Tibial nerve (tissue), 4 donors: ENCODE data around the gene S100A13.
A peak's percentile ranks its signal among the peaks of the same experiment; 100 is the strongest.

ENCODE experiments used
- EP300 ChIP-seq, 2 donors: sonication (generic); formaldehyde crosslinking; IDR thresholded peaks; one replicate each; pipeline ENCODE4 v1.6.1; 2017; ENCODE audit warnings: antibody characterized with exemption in 2 of 2, mild to moderate bottlenecking in 1 of 2
- POLR2A ChIP-seq, 2 donors: fragments of 450-650 bp; IDR thresholded peaks; one replicate each; pipeline ENCODE4 v1.6.1; 2017; ENCODE audit warnings: antibody characterized with exemption in 2 of 2, mild to moderate bottlenecking in 2 of 2, moderate library complexity in 2 of 2
- TF ChIP-seq, protein P1 (sequence below), 5 experiments: fragments of 200-600 bp in 3 of 5; fragments of 450-650 bp in 2 of 5; sonication (generic) in 3 of 5; IDR thresholded peaks; one replicate each; pipeline ENCODE4 v1.5.1; 2016 to 2019; ENCODE audit warnings: antibody characterized with exemption in 5 of 5, mild to moderate bottlenecking in 3 of 5, moderate library complexity in 2 of 5

DNA sequence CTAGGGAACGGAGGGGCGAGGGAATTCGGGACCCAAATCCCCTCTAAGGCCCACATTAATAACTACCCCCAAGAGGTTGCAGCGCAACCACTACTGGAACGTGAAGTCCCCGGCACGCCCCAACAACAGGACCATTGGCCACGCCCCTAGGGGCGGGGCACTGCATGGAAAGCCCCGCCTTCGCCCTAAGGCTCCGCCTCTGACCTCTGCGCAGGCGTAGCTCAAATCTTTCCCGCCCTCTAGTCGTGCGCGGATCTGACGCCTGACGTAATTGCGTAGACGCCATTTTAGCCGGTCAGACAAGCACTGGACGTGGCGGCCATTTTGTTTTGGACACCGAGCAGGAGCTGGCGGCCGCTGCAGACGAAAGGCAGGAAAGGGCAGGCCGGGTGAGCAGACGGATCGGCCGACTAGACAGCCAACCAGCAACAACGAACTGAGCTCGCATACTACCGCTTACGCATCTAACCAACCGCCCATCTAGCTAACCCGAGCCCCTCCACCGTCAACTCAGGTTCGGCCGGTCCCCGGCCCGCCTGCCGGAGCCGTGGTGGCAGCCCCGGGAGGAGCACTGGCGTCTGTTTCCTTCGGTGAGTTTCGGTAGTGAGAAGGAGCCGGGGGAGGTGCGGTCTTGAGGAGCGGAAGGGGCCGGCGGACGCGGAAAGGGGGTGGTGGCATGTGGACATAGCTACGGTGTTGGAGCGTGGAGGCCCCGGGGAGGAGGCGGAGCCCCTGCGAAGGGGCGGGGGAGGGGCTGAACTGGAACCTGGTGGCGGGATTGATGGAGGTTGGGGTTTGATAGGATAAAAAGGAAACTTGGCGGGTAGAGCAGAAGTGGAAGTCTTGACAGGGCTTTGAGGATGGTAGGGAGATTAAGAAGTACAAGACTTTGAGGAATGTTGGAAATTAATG is 6.7 kb upstream of the S100A13 start, which contains the start of gene CHTOP:
- TF ChIP-seq, protein P1, sequence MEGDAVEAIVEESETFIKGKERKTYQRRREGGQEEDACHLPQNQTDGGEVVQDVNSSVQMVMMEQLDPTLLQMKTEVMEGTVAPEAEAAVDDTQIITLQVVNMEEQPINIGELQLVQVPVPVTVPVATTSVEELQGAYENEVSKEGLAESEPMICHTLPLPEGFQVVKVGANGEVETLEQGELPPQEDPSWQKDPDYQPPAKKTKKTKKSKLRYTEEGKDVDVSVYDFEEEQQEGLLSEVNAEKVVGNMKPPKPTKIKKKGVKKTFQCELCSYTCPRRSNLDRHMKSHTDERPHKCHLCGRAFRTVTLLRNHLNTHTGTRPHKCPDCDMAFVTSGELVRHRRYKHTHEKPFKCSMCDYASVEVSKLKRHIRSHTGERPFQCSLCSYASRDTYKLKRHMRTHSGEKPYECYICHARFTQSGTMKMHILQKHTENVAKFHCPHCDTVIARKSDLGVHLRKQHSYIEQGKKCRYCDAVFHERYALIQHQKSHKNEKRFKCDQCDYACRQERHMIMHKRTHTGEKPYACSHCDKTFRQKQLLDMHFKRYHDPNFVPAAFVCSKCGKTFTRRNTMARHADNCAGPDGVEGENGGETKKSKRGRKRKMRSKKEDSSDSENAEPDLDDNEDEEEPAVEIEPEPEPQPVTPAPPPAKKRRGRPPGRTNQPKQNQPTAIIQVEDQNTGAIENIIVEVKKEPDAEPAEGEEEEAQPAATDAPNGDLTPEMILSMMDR (IDR thresholded peaks at IDR 0.05) = peak in 1 of 5 experiments; percentile 54
- TF ChIP-seq POLR2A (IDR thresholded peaks at IDR 0.05) (peak; percentile 76 to 94), EP300 (IDR thresholded peaks at IDR 0.05) (peak; percentile 95 to 97)
